ENCODE measurements around the gene GABPA.
A peak's percentile ranks its signal among the peaks of the same experiment; 100 is the strongest.
"Not testable (repeated sequence)": the region's sequence is repeated elsewhere in the genome, so short reads cannot be mapped to it uniquely, and the experiment has no call there.

The GABPA gene

DNA sequence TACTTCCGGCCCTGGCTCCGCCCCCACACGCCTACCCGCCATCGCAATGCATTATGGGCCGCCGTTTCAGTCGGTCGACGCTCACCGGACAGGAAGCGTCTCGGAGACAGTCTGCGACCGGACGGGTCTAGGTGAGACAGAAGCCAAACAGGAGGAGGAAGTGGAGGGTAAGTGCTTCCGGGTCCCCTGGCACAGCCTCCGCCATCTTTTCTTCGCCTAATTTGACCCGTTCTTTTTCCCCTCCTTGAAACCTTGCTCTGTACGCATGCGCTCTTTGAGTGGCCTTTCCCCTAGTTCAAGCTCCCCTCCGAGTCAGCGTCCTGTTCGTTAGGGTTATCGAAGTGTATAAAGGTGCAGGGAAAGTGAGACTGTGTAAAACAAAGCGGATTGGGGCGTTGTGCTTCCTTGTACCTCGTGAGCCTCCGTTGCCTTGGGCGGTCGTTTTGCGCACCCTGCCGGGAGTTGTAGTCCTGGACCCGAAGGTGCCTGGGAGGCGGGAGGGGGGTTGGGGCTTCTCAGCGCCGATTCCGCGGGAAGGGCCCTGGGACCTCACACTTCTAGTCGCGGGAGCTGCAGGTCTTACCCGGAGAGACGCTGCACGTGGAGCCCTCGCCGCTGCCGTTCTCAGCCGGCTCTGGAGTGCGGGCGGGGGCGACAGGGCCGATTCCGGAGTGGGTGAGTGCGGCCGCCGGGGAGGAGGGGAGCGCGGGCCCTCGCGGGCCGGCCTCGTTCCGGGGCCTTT, at the start of gene GABPA, which contains the start of gene ATP5PF:
GABPA (plus strand) TSS at position 69 of the 742 bp plus-strand sequence. CDS start 6,627 bp downstream, outside the sequence.
ATP5PF (minus strand) TSS at position 1 of the 742 bp plus-strand sequence. CDS start 5,110 bp downstream, outside the sequence.
- peak; percentile 99 for DNase-seq (ENCODE audit: low read depth, low spot score)

DNA sequence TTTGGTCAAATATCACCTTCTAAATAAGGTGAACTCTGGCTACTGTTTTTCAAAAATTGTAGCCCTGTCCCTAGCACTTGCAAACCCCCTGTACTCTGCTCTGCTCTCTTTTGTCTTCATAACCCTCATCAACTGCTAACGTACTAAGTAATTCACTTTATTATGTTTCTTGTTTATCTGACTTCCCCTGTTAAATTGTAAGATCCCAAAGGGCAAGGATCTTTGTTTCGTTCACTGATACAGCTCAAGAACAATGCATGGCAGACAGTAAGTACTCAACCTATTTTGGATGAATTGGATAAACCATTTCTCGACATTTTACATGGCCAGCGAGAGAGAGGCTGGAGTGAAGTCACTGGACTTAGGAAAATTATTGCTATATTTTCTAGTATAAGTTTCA, 47.0 kb upstream of the GABPA start:
- DNase-seq (ENCODE audit: low read depth, low spot score), result no peak

DNA sequence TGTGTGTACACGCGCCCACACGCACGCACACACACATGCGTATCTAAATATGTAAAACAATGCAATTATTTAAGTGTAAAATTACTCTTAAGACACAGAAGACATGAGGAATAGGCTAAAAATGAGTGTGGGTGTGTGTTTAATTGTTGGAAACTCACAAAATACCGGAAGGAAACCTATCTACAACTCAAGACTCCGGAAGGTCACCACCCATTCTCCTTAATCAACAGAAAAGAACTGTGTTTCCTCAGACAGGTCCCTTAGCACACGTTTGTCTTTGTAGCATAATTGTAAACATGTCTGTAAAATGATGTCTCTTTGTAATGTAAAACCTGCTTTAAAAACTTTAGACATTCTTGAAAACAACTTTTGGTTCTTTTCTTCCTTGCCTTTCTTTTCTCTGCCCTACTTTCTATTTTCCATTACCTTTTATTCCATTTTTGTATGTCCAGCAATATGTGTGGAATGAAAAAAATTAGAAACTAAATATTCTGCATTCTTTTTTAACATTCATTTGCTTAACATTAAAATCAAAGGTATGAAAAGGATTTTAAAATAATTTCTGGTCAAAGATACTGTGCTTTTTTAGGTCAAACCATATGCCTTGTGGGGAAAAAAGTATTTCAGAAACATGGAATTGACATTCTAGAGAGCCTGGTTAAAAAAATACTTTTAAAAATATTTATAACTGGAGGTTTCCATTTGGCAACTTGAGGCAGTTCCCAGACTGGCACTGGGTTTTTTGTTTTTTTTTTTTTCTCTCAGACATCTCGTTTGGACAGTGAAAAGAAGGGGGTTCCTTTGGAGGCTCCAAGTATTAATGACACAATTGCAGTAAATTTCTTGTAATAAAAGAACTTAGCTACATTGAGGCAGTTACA, 46.3 kb upstream of the GABPA start:
- no peak for DNase-seq (ENCODE audit: low read depth, low spot score)

DNA sequence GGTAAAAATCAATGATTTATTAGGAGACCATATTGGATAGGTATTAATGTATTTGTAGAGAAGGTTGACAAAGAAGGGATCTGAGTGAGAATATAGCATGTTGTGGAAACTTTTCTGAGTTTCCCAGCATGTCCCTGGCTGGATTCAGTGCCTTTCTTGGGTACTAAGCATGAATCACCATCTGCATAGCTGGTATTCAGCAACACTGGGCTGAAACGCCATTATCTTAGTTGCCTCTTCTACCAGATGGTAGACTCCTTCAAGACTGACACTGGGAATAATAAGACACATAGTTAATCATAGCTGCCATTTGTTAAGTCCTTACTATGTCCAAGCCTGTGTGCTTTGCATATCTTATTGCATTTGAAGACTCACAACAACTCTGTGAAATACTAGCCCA, 45.5 kb upstream of the GABPA start:
- peak; percentile 16 for DNase-seq (ENCODE audit: low read depth, low spot score)

DNA sequence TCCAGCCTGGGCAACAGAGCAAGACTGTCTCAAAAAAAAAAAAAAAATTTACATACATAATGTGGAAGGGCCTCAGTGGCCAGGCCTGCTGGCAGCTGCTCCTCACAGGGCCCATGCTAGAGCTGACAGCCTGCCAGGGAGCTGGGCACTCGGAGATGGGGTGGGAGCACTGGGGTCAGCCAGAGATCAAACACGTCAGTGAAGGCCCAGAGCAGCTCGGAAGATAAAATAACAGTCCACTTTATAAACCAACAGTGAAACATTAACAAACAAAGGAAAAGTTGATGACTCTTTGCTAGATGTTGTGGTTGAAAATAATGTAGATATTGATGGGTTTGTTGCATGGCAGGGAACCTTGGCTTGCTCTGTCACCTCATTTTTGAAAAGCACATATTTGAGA, 42.8 kb upstream of the GABPA start:
- no peak for DNase-seq (ENCODE audit: low read depth, low spot score)

DNA sequence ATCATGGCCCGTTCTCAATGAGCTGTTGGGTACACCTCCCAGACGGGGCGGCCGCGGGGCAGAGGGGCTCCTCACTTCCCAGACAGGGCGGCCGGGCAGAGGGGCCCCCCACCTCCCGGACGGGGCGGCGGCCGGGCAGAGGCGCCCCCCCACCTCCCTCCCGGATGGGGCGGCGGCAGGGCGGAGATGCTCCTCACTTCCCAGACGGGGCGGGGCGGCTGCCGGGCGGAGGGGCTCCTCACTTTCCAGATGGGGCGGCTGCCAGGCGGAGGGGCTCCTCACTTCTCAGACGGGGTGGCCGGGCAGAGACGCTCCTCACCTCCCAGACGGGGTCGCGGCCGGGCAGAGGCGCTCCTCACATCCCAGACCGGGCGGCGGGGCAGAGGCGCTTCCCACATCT, 39.3 kb upstream of the GABPA start:
- not testable (repeated sequence) for DNase-seq (ENCODE audit: low read depth, low spot score)

DNA sequence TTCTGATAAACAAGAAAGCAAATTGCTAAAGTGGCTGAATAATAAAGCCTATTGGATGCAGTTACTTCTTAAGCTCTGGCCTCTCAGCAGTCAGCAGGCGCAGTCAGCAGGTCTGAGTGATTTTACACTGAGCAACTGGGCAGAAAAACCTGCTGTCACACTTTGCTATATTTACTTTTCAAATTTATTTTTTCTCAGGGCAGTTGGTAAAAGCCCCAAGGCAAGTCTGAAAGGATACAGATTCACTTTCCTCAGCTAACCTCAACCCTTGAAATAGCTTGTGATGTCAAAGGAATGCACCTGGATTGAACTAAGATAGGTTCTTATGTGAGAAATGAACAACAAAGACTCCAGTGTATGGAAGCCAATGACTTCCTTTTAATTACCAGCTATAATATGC, 34.0 kb upstream of the GABPA start:
- DNase-seq (ENCODE audit: low read depth, low spot score), result no peak

DNA sequence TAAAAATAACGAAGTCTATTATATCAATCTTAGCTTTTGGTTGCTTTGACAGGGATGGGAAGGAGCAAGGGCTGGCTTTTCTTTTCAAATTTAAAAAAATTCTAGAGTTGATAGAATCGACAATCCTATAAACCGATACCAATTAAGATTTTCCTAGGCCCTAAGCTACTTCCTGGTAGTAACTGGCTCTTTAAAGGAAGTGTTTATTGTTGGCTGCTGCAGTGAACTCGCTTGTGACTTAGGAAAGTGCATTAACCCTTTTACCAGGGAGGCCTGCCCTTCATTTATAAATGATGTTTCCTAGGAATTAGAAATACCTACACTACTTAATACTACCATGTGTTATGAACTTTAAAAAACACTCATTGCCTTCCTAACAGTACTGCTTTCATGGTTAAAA, 33.2 kb upstream of the GABPA start:
- no peak for DNase-seq (ENCODE audit: low read depth, low spot score)

DNA sequence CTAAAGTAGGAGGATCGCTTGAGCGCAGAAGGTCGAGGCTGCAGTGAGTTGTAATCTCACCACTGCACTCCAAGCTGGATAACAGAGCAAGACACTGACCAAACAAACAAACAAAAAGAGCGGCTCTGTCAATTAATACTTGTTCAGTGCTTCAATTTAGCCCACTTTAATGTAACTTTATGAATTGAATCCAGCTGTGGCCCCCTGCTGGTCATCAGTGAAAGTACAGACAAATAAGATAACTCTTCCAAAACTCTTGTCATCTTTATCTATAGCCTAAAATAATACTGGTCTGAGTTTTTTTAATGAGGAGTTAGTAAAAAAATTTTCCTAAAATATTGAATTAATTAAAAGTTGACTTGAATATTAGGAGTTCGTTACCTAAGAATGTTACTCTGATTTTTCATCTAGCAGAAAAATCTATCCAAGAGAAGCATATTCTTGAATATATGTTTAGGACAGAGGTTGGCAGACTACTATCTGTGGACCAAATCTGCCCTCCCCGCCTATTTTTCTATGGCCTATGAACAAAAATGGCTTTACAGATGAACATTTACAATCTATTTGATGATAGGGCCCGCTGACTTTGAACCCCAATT, 26.2 kb upstream of the GABPA start:
- DNase-seq (ENCODE audit: low read depth, low spot score), result peak; percentile 47

DNA sequence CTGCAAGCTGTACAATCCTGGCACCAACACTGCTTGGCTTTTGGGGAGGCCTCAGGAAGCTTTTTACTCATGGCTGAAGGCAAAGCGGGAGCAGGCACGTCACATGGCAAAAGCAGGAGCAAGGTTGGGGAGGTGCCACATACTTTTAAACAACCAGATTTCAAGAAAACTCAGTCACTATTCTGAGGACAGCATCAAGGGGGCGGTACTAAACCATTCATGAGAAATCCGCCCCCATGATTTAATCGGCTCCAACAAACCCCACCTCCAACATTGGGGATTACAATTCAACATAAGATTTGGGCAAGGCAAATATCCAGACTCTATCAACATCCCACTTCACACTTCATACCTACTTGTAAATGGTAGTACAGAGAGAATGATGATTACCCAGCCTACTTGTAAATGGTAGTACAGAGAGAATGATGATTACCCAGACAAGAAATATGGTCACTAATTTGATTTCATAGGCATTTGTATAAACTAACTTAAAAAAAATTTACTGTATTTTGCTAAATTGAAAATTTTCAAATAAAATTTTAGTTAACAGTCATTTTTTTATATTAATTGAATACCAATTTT, 25.0 kb upstream of the GABPA start:
- no peak for DNase-seq (ENCODE audit: low read depth, low spot score)

DNA sequence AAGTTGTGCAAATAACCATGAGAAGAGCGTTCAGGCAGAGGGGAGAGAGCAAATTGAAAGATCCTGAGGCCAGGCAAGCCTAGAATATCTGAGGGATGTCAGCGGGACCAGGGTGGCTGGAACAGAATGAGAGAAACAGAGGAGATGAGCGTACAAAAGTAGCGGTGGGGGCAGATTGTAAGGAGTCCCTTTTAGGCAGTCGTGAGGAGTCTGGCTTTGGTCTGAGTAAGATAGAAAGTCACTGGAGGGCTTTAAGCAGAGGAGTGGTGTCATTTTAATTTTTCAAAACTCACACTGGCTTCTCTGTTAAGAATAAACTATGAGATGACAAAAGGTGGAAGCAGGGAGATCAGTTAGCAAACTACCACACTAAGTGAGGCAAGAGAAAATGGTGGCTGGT, 24.2 kb upstream of the GABPA start:
- no peak for DNase-seq (ENCODE audit: low read depth, low spot score)

DNA sequence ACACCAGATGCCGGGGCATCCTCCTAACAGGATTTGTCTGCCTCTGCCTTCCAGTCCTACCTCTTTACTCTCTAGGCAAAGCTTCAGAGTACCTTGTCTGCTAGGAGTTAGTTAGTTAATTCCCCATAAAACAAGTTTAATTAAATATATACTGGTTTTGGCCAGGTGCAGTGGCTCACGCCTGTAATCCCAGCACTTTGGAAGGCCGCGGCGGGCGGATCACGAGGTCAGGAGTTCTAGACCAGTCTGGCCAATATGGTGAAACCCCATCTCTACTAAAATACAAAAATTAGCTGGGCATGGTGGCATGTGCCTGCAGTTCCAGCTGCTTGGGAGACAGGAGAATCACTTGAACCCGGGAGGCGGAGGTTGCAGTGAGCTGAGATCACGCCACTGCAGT, 20.7 kb upstream of the GABPA start:
- DNase-seq (ENCODE audit: low read depth, low spot score), result not testable (repeated sequence)

DNA sequence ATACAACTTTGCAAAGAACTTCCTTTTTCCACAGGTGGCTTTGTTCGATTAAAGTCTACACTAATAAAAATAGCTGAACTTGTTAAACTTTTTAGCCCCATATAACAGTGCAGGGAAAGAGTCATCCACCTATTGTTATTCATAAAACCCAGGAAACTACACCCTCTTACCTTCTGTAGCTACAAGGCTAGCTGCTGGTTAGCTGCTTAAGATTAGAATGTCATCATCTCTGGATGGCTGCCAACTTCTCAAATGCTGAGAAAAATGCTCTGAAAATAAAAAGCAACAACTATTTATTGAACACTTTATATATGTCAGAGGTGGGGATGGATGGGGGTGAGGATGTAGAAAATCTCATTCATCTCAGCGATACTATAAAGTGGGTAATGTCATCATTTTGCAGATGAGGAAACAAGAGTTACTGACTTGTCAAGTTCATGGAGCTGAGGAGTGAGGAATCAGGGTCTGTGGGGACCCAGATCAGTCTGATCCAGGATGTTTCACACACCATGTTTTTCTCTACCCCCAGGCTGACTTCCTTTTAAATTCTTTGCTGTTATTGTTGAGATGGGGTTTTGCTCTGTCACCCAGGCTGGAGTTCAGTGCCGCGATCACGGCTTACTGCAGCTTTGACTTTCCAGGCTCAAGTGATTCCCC, 17.2 kb upstream of the GABPA start:
- DNase-seq (ENCODE audit: low read depth, low spot score), result peak; percentile 48

DNA sequence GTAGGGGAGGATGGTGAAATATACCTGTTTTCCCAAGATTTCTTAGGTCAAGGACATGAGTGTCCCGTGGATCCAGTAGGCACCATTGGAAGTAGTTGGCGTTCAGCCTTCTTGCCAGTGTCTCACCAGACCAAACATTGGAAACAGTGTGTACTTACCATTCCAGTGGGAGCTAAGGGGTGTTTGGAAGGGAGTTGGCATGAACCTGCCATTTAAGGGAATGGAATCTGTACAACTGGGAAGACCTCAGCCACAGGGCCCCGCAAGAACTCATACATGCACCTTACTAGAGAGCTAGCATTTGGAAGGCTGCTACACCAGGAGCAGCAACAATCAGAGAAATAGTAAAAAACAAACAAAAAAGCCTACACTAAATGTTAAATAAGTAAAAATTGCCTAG, 12.8 kb upstream of the GABPA start:
- no peak for DNase-seq (ENCODE audit: low read depth, low spot score)

DNA sequence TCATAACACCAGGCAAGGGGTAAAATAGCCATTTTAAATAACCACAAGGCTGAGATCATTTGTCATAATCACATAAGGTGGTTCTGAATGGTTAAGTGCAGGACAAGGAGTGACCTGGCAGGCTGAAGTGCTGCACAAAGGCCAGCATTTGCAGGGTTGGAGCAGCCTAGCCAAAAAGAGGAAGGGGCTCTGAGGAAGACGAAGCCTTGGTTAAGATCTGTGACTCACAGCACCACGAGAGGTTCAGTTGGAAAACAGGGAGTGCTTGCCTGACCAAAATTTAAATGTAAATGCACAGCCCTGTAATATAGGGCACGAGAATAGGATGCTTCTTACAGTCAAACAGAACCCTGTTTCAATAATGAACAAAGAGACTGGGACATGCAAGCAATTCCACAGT, 12.1 kb upstream of the GABPA start:
- no peak for DNase-seq (ENCODE audit: low read depth, low spot score)

DNA sequence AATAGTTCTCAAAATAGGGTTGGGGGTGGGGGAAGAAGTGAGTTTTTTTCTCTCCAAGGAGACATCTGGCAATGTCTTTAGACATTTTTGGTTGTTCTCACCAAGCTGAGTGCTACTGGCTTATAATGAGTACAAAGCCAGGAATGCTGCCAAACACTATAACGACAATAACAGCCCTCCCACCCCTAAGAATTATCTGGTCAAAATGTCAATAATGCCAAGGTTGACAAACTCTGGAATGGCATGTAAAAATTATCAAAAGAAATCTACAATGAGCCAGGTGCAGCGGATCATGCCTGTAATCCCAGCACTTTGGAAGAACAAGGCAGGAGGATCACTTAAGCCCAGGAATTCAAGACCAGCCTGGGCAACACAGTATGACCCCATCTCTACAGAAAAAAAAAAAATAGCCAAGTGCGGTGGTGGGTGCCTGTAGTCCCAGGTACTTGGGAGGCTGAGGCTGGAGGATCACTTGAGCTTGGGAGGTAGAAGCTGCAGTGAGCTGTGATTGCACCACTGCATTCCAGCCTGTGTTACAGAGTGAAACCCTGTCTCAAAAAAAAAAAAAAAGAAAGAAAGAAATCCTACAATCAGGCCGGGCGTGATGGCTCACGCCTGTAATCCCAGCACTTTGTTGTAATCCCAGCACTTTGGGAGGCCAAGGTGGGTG, 2.5 kb upstream of the GABPA start:
- peak; percentile 7 for DNase-seq (ENCODE audit: low read depth, low spot score)

DNA sequence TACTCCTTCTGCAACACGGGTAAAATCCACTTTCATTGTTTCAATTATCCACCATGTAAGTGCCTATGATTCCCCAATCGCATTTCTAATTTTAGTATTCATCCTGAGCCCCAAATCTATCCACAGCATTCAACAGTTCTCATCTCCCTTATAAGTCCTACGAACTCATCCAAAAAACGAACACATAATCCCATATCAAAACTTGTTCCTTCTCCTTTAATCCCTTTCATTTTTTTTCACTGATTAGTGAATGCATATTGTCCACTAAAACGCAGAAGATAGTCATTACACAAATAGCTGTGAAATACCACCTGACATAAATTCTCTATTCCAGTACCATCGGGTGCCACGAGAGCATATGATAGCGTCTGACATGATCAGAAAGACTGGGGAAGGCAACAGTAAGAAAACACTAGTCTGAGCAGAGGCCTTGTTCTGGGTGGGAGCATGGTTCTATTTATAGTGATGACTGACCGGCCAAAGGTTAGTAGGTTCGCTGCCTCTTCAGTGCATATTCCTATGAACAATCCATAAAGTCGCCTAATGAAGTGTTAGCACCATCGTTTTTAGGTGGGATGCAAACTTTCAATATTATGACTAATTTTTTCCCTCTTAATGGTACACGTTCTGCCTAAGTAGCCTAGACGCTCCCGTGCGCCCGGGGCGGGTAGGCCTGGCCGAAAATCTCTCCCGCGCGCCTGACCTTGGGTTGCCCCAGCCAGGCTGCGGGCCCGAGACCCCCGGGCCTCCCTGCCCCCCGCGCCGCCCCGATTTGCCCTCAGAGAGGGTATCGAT, 716 bp upstream of the GABPA start:
- peak; percentile 32 for DNase-seq (ENCODE audit: low read depth, low spot score)

DNA sequence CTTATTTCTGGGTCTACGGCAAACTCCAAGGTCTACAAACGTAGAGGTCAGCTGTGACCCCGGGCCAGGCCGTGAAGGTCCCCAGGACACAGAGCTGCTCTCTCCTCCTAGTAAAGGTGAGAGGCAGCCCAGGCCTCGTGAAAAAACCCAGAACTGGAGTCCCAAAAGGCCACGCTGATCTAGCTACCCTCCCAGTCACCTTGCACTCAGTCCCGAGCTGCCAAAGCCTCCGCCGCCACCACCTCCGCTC, 193 bp upstream of the GABPA start:
- DNase-seq (ENCODE audit: low read depth, low spot score), result no peak

DNA sequence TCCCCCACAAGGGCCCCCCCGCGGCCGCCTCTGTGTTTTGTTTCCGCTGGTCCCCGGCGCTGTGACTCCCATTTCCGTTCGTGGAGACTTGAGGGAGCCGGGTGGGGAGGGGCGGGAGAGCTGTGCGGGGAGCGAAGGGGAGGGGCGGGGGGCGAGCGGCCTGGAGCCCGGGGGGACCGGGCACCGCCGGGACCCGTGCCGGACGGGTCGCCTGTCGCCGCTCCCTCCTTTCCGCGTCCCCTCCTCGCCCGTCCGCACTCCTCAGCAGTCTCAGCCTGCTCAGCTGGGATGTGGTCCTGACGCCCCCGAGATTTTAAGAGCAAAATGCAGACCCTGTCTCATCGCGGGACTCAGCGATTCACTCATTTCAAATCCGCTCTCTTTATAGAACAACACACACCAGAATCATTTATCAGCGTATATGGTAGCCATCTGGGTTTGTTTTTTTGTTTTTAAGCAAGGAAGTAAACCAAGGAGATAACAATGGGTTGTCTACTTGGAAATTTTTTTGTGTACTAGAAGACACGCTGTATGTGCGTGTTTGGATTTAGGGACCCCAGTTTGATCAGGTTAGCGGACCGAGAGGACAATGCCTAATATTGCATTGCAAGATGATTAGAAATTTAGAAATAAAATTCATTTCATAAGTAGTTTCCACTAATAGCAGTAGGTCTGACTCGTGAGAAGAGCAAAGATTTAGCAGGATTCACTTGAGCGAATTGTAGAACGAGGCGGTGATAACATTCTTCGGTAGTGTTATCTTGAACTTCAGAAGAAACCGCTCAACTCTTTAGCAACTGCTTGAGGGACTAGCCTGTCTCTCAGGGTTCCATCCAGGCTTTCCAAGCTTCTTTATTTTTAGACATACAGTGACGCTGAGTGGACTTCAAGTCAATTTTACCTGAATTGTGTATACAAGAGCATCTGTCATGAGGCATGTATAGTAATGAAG, 1.1 kb downstream of the GABPA start:
- DNase-seq (ENCODE audit: low read depth, low spot score), result peak; percentile 93
